ENCODE measurements around the gene ABI1. TPM values are rescaled to one million over a fixed set of nuclear protein-coding genes. Genes with fewer than 3 reads are reported as not detected.

ABI1 gene
- polyA plus RNA-seq, 1 donor from 2014 or later: 50.4 TPM

- Histone ChIP-seq H3K27me3 (ENCODE audit: insufficient read depth, low read depth, low read length) (no peaks in the 10 kb centered on the region), H3K36me3 (ENCODE audit: insufficient read depth, low read length) (no peaks in the 10 kb centered on the region), H3K9ac (ENCODE audit: low read length) (no peak overlapping the region), H3K4me3 (ENCODE audit: low read length) (no peak overlapping the region), H3K27ac (ENCODE audit: low read length) (no peak overlapping the region), H3K9me3 (ENCODE audit: low read length) (no peaks in the 10 kb centered on the region), H3K4me2 (ENCODE audit: low read length) (no peak overlapping the region), H2AFZ (ENCODE audit: low read depth, low read length) (no peak overlapping the region), H3K79me2 (replicated peaks; ENCODE audit: insufficient read depth, low read length) (peaks cover 25% of the 10 kb centered on the region), H4K20me1 (ENCODE audit: insufficient read depth) (no peaks in the 10 kb centered on the region), H3K9me2 (ENCODE audit: insufficient read depth, low read length) (no peaks in the 10 kb centered on the region), H3F3A (ENCODE audit: insufficient read depth, low read length, poor library complexity, severe bottlenecking) (peaks cover 3% of the 10 kb centered on the region)
- TF ChIP-seq MXI1 (conservative IDR thresholded peaks at IDR 0.05; ENCODE audit: poor library complexity, severe bottlenecking) (no peak), TAF1 (IDR thresholded peaks at IDR 0.05; ENCODE audit: low read depth) (no peak), REST (IDR thresholded peaks at IDR 0.05; ENCODE audit: borderline replicate concordance) (no peak), EP300 (conservative IDR thresholded peaks at IDR 0.05; ENCODE audit: poor library complexity, severe bottlenecking) (no peak), CTCF (IDR thresholded peaks at IDR 0.05; ENCODE audit: poor library complexity, severe bottlenecking) (no peak), SMC3 (conservative IDR thresholded peaks at IDR 0.05; ENCODE audit: poor library complexity) (no peak), EZH2 (IDR thresholded peaks at IDR 0.05; ENCODE audit: borderline replicate concordance, insufficient read depth, low read length, poor library complexity, severe bottlenecking) (no peak), RAD21 (conservative IDR thresholded peaks at IDR 0.05) (no peak), POLR2AphosphoS5 (IDR thresholded peaks at IDR 0.05) (no peak)
Measured at GRCh38 chr10:26841733-26842317, 18.9 kb downstream of the ABI1 start.

GRCh38 chr10:26840938-26841732, 19.6 kb downstream of the ABI1 start:
- no peak overlapping the region for H3K9ac ChIP-seq (ENCODE audit: low read length)
- no peaks in the 10 kb centered on the region for H3K36me3 ChIP-seq (ENCODE audit: insufficient read depth, low read length)
- no peak overlapping the region for H2AFZ ChIP-seq (ENCODE audit: low read depth, low read length)
- peaks cover 3% of the 10 kb centered on the region for H3F3A ChIP-seq (ENCODE audit: insufficient read depth, low read length, poor library complexity, severe bottlenecking)
- no peak overlapping the region for H3K4me2 ChIP-seq (ENCODE audit: low read length)
- TF ChIP-seq RAD21 (conservative IDR thresholded peaks at IDR 0.05): no peak
- TF ChIP-seq REST (IDR thresholded peaks at IDR 0.05; ENCODE audit: borderline replicate concordance): no peak
- TF ChIP-seq MXI1 (conservative IDR thresholded peaks at IDR 0.05; ENCODE audit: poor library complexity, severe bottlenecking): no peak
- no peak for TF ChIP-seq TAF1 (IDR thresholded peaks at IDR 0.05; ENCODE audit: low read depth)
- no peak for TF ChIP-seq CTCF (IDR thresholded peaks at IDR 0.05; ENCODE audit: poor library complexity, severe bottlenecking)
- TF ChIP-seq EZH2 (IDR thresholded peaks at IDR 0.05; ENCODE audit: borderline replicate concordance, insufficient read depth, low read length, poor library complexity, severe bottlenecking): no peak
- no peak for TF ChIP-seq SMC3 (conservative IDR thresholded peaks at IDR 0.05; ENCODE audit: poor library complexity)
- TF ChIP-seq EP300 (conservative IDR thresholded peaks at IDR 0.05; ENCODE audit: poor library complexity, severe bottlenecking): no peak
- TF ChIP-seq POLR2AphosphoS5 (IDR thresholded peaks at IDR 0.05): no peak
- H3K4me3 ChIP-seq (ENCODE audit: low read length): no peak overlapping the region
- peaks cover 27% of the 10 kb centered on the region for H3K79me2 ChIP-seq (replicated peaks; ENCODE audit: insufficient read depth, low read length)
- H3K9me2 ChIP-seq (ENCODE audit: insufficient read depth, low read length): no peaks in the 10 kb centered on the region
- H3K27me3 ChIP-seq (ENCODE audit: insufficient read depth, low read depth, low read length): no peaks in the 10 kb centered on the region
- no peaks in the 10 kb centered on the region for H3K9me3 ChIP-seq (ENCODE audit: low read length)
- H3K27ac ChIP-seq (ENCODE audit: low read length): no peak overlapping the region
- H4K20me1 ChIP-seq (ENCODE audit: insufficient read depth): no peaks in the 10 kb centered on the region
